ENCODE results near the gene NHEJ1.

Gene NHEJ1

GRCh38 chr2:219165058-219165911 is 4.7 kb upstream of the NHEJ1 start:
- DNase-seq: no peak

GRCh38 chr2:219163156-219163555 is 2.5 kb upstream of the NHEJ1 start:
- no peak for DNase-seq

- no peak for DNase-seq
These were observed 482 bp upstream of the NHEJ1 start for GRCh38 chr2:219161097-219161496.

GRCh38 chr2:219159771-219160185 is 837 bp downstream of the NHEJ1 start:
- no peak for DNase-seq

GRCh38 chr2:219158586-219158985 is 2.0 kb downstream of the NHEJ1 start:
- DNase-seq: no peak

GRCh38 chr2:219158025-219158424 is 2.6 kb downstream of the NHEJ1 start:
- DNase-seq: no peak

- DNase-seq: no peak
These were observed 3.2 kb downstream of the NHEJ1 start for GRCh38 chr2:219157396-219157795.

- peak; percentile 66 to 78 for DNase-seq
These were observed 5.5 kb downstream of the NHEJ1 start for GRCh38 chr2:219155054-219155644.

- DNase-seq: no peak
These were observed 10.9 kb downstream of the NHEJ1 start for GRCh38 chr2:219149667-219150066.

- peak in 1 of 2 donors; percentile 26 for DNase-seq
These were observed 18.3 kb downstream of the NHEJ1 start for GRCh38 chr2:219142329-219142728.

GRCh38 chr2:219140722-219141121 is 19.9 kb downstream of the NHEJ1 start:
- no peak for DNase-seq

GRCh38 chr2:219133976-219134375 is 26.6 kb downstream of the NHEJ1 start:
- DNase-seq: no peak

GRCh38 chr2:219131744-219132143 is 28.9 kb downstream of the NHEJ1 start:
- no peak for DNase-seq

- no peak for DNase-seq
These were observed 29.3 kb downstream of the NHEJ1 start for GRCh38 chr2:219131327-219131726.

- DNase-seq: no peak
These were observed 31.0 kb downstream of the NHEJ1 start for GRCh38 chr2:219129589-219129988.

- DNase-seq: no peak
These were observed 32.2 kb downstream of the NHEJ1 start for GRCh38 chr2:219128396-219128795.

- no peak for DNase-seq
These were observed 33.5 kb downstream of the NHEJ1 start for GRCh38 chr2:219127037-219127635.

GRCh38 chr2:219126555-219126954 is 34.1 kb downstream of the NHEJ1 start:
- no peak for DNase-seq

GRCh38 chr2:219125886-219126270 is 34.7 kb downstream of the NHEJ1 start:
- DNase-seq: no peak

- DNase-seq: peak; percentile 26 to 67
These were observed 35.3 kb downstream of the NHEJ1 start for GRCh38 chr2:219125225-219125885.

- no peak for DNase-seq
These were observed 36.1 kb downstream of the NHEJ1 start for GRCh38 chr2:219124381-219125110.

- DNase-seq: no peak
These were observed 37.1 kb downstream of the NHEJ1 start for GRCh38 chr2:219123356-219124135.
